ENCODE data around the gene CNKSR3. TPM values are rescaled to one million over a fixed set of nuclear protein-coding genes. Genes with fewer than 3 reads are reported as not detected.
"Not testable (repeated sequence)": the region's sequence is repeated elsewhere in the genome, so short reads cannot be mapped to it uniquely, and the experiment has no call there.

CNKSR3 gene
- 4.4 and 5.6 TPM in 2 replicates for total RNA-seq (2014; rRNA removed)
- 3.0 TPM for polyA plus RNA-seq (2012)

- peak; percentile 92 for DNase-seq (ENCODE audit: low read depth)
Measured at GRCh38 chr6:154510144-154510905, at the start of gene CNKSR3. TSS of gene CNKSR3 (minus strand) at chr6:154510685. CDS start at chr6:154510114, 571 bp downstream.

- DNase-seq (ENCODE audit: low read depth), result no peak
Measured at GRCh38 chr6:154558984-154559383, 48.5 kb upstream of the CNKSR3 start.

- DNase-seq (ENCODE audit: low read depth), result no peak
Measured at GRCh38 chr6:154558513-154558912, 48.0 kb upstream of the CNKSR3 start.

- DNase-seq (ENCODE audit: low read depth), result peak; percentile 7
Measured at GRCh38 chr6:154555073-154555677, 44.7 kb upstream of the CNKSR3 start.

- no peak for DNase-seq (ENCODE audit: low read depth)
Measured at GRCh38 chr6:154554491-154554890, 44.0 kb upstream of the CNKSR3 start.

- no peak for DNase-seq (ENCODE audit: low read depth)
Measured at GRCh38 chr6:154550779-154551178, 40.3 kb upstream of the CNKSR3 start.

GRCh38 chr6:154549179-154549578 is 38.7 kb upstream of the CNKSR3 start:
- no peak for DNase-seq (ENCODE audit: low read depth)

- DNase-seq (ENCODE audit: low read depth), result no peak
Measured at GRCh38 chr6:154548130-154548830, 37.8 kb upstream of the CNKSR3 start.

- DNase-seq (ENCODE audit: low read depth), result no peak
Measured at GRCh38 chr6:154543628-154544027, 33.1 kb upstream of the CNKSR3 start.

- no peak for DNase-seq (ENCODE audit: low read depth)
Measured at GRCh38 chr6:154542747-154543146, 32.3 kb upstream of the CNKSR3 start.

GRCh38 chr6:154541837-154542236 is 31.4 kb upstream of the CNKSR3 start:
- DNase-seq (ENCODE audit: low read depth), result not testable (repeated sequence)

GRCh38 chr6:154539593-154540269 is 29.2 kb upstream of the CNKSR3 start:
- no peak for DNase-seq (ENCODE audit: low read depth)

- no peak for DNase-seq (ENCODE audit: low read depth)
Measured at GRCh38 chr6:154538640-154539191, 28.2 kb upstream of the CNKSR3 start.

- no peak for DNase-seq (ENCODE audit: low read depth)
Measured at GRCh38 chr6:154537511-154538325, 27.2 kb upstream of the CNKSR3 start.

GRCh38 chr6:154536999-154537398 is 26.5 kb upstream of the CNKSR3 start:
- DNase-seq (ENCODE audit: low read depth), result no peak

- no peak for DNase-seq (ENCODE audit: low read depth)
Measured at GRCh38 chr6:154536255-154536654, 25.8 kb upstream of the CNKSR3 start.

GRCh38 chr6:154535851-154536250 is 25.4 kb upstream of the CNKSR3 start:
- DNase-seq (ENCODE audit: low read depth), result no peak

- no peak for DNase-seq (ENCODE audit: low read depth)
Measured at GRCh38 chr6:154535147-154535546, 24.7 kb upstream of the CNKSR3 start.

- no peak for DNase-seq (ENCODE audit: low read depth)
Measured at GRCh38 chr6:154534531-154534930, 24.0 kb upstream of the CNKSR3 start.

- DNase-seq (ENCODE audit: low read depth), result no peak
Measured at GRCh38 chr6:154532426-154532825, 21.9 kb upstream of the CNKSR3 start.

- no peak for DNase-seq (ENCODE audit: low read depth)
Measured at GRCh38 chr6:154529957-154530356, 19.5 kb upstream of the CNKSR3 start.

Data from LHCN-M2 (cell line).